ENCODE measurements around the gene LDLRAD2.
"Not testable (repeated sequence)": the region's sequence is repeated elsewhere in the genome, so short reads cannot be mapped to it uniquely, and the experiment has no call there.

Gene LDLRAD2, protein sequence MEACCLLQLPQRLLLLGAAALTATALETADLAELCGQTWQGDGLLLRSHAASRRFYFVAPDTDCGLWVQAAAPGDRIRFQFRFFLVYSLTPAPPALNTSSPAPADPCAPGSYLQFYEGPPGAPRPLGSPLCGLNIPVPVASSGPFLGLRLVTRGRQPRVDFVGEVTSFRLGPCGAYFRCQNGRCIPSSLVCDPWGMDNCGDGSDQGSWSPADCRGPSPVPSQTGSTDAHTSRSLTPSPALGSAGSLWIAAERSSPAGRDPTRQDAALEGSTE

DNA sequence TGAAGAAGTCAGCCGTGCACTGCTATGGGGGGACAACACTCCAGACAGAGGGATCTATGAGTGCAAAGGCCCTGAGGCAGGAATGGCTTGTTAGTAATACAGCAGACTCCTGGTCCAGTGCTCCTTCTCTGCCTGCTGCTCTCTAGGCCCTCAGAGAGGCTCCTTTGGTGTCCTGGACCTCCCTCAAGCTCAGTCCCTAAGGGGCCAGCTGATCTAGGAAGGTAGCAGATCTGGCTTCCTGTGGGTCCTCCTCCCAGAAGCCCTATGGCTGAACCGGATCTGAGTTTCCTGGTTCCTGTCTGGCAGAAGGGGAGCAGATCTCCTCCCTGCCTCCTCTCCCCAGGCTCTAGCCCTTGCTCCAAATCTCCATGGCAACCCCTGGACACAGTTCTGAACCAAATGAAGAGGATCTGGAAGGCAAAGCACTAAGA lies at the start of gene LDLRAD2:
TSS of gene LDLRAD2 (plus strand) at position 391 of the 431 bp plus-strand sequence. CDS start 187 bp downstream, outside the sequence.
- no peak for DNase-seq

DNA sequence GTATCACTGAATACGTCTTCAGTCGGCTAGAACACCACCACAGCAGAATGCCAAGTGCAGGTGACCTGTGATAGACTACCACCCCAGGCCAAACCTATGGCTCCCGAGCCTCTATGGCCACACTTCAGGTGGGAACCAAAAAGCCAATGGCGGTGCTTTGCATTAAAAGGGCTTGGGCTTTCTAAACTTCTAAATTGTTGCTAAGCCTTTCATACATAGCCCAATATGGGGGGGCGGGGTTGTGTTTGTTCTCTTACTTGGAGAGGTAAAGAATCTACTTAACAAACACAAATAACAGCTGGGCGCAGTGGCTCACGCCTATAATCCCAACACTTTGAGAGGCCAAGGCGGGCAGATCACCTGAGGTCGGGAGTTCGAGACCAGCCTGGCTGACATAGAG lies 48.8 kb upstream of the LDLRAD2 start:
- no peak for DNase-seq

DNA sequence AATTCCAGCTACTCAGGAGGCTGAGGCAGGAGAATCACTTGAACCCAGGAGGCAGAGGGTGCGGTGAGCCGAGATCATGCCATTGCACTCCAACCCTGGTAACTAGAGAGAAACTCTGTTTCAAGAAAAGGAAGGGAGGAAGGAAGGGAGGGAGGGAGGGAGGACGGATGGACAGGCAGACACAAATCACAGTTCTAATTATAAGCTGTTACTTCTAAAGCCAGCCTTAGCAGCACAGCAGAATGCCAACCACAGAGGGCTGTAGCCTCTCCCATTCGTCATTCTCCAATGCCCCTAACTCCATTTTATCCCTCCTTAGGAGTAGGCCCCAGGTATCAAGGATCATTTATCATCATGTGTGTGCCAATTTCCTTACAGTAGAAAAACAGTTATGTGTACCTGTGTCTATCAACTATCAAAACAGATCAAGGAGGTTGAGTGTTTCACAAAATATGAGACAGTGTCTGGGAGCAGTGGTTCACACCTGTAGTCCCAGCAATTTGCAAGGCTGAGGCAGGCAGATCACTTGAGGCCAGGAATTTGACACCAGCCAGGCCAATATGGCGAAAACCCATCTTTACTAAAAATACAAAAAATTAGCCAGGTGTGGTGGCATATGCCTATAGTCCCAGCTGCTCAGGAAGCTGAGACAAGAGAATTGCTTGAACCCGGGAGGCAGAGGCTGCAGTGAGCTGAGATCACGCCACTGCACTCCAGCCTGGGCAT lies 48.2 kb upstream of the LDLRAD2 start:
- no peak for DNase-seq

DNA sequence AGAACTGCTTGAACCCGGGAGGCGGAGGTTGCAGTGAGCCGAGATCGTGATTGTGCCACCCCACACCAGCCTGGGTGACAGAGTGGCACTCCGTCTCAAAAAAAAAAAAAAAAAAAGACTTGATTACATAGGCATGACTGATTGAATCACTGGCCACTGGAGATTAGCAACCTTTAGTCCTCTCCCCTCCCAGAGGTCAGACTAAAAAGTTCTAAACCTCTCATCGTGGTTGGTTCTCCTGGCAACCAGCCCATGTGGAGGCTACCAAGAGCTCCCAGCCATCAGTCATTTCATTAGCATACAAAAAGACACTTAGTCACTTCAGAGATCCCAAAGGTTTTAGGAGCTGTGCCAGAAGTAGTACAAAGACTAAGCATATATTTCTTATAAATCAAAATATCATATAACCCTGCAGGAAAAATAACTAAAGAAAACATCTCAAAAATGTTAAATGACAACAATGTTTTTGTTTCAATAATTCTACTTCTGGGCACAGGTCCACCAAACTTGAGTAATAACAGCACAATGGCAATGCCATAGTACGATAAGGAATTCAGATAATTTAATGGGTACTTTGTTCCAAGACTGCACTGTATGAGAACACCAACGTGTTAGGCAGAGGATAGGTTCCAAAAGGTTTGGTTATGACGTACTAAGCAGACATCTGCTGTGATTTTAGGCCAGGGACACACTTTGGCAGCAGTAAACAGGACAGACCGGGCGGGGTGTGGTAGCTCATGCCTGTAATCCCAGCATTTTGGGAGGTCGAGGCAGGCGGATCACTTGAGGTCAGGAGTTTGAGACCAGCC lies 47.2 kb upstream of the LDLRAD2 start:
- DNase-seq = peak; percentile 91

DNA sequence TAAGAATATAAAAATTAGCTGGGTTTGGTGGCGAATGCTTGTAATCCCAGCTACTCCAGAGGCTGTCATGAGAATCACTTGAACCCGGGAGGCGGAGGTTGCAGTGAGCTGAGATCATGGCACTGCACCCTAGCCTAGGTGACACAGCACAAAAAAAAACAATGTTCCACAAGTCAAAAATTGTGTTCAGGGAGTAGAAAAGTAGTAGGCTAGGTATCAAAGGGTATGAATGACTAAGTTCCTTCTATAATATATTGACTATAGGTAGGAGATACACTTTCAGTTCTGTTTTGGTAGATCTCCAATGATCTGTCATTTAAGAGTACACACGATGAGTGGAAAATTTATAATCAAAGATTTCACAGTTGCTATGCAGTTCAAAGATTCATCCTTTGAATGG lies 45.9 kb upstream of the LDLRAD2 start:
- DNase-seq = no peak

DNA sequence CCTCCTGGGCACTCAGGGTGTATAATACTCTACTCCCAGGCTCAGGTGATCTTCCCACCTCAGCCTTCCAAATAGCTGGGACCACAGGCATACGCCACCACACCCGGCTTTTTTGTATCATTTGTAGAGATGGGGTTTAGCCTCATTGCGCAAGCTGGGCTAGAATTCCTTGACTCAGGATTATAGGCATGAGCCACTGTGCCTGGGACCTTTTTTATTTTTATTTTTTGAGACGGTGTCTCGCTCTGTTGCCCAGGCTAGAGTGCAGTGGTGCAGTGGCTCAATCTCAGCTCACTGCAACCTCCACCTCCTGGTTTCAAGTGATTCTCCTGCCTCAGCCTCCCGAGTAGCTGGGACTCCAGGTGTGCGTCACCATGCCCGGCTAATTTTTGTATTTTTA lies 45.0 kb upstream of the LDLRAD2 start:
- DNase-seq = not testable (repeated sequence)

DNA sequence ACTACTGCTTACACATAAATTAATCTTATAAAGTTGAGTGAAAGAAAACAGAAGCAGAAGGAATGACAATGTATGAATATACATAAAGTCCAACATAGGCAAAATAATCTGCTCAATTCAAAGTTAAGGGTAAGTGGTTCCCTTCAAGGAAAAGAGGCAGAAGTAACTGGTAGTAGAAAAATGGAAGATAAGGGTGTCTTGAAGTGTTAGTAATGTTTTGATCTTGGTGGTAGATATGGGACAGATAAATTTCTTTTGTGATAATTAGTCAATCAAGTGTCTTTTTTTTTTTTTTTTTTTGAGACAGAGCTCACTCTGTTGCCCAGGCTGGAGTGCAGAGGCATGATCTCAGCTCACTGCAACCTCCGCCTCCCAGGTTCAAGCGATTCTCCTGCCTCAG lies 41.9 kb upstream of the LDLRAD2 start:
- peak; percentile 60 for DNase-seq

DNA sequence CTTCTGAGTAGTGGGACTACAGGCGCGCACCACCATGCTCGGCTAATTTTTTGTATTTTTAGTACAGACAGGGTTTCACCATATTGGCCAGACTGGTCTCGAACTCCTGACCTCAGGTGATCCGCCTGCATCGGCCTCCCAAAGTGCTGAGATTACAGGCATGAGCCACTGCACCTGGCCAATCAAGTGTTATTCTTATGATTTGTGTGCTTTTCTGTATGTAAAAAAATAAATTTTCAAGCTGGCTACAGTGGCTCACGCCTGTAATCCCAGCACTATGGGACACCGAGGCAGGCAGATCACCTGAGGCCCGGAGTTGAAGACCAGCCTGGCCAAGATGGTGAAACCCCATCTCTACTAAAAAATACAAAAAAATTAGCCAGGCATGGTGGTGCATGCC lies 41.5 kb upstream of the LDLRAD2 start:
- DNase-seq = not testable (repeated sequence)

DNA sequence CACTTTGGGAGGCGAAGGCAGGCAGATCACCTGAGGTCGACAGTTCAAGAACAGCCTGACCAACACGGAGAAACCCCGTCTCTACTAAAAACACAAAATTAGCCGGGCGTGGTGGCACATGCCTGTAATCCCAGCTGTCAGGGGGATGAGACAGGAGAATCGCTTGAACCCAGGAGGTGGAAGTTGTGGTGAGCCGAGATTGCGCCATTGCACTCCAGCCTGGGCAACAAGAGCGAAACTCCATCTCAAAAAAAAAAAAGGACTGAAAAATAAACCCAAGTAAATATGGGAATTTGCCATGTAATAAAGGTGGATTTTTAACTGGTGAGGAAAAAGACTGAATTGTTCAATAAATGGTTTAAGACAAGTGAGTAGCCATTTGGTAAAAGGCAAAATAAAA lies 40.4 kb upstream of the LDLRAD2 start:
- DNase-seq = not testable (repeated sequence)

DNA sequence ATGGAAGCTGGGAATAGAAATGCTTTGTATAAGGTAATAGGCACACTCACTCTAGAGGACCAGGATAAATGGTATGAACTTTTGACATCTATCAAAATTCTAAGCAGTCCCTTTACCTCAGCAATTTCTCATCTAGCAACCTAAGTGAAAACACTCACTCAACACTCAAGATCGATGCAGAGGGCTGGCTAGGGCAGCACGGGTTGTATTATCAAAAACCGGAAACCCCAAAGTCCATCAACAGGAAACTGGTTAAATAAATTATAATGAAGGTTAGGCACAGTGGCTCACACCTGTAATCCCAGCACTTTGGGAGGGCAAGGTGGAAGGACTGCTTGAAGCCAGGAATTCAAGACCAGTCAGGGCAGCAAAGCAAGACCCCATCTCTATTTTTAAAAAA lies 38.5 kb upstream of the LDLRAD2 start:
- DNase-seq = no peak

DNA sequence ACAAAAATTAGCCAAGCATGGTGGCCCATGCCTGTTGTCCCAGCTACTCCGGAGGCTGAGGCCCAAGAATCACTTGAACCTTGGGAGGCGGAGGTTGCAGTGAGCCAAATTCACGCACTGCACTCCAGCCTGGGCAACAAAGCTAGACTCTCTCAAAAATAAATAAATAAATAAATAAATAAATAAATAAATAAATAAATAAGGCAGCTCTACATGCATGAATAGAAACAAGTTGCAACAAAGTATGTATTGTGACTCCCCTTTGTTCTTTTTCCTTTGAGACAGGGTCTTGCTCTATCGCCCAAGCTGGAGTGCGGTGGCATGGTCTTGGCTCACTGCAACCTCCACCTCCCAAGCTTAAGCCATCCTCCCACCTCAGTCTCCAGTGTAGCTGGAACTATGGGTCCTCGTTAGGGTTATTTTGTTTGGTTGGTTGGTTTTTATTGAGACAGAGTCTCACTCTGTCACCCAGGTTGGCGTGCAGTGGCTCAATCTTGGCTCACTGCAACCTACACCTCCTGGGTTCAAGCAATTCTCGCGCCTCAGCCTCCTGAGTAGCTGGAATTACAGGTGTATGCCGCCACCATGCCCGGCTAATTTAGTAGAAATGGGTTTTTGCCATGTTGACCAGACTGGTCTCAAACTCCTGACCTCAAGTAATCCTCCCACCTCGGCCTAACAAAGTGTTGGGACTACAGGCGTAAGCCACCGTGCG lies 37.1 kb upstream of the LDLRAD2 start:
- DNase-seq = no peak

DNA sequence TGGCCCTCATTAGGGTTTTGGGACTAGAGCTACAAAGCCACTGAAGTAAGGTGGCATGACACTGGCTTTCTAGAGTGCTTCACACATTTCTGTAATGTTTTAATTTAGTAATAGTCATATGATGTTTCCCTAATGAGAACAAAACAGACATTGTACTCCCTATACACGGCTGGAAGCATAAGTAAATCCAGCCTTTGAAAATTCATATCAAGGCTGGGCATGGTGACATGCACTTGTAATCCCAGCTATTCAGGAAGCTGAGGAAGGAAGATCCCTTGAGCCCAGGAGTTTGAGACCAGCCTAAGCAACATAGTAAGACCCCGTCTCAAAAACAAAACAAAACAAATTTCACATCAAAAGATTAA lies 36.5 kb upstream of the LDLRAD2 start:
- DNase-seq = no peak

DNA sequence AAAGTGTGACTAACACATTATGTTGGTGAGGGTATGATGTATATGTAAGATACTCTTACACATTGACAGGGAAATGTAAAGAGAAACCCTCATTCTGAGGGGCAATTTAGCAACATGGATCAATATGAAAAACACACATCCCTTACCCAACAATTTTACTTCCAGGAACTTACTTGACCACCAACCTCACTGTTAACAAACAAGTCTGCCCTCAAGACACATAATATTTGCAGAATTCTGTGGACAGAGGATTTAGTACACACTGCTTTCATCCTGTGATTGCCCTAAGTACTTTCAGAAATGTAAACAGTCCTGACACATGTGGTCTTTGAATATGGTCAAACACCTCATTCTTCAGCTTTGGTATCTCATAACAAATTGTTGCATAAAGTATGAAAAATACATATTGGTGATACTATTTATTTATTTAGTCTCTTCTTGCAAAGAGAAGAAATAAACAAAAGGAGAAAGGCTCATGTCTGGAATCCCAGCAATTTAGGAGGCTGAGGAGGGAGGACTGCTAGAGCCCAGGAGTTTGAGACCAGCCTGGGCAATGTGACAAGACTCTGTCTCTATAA lies 36.0 kb upstream of the LDLRAD2 start:
- DNase-seq = peak; percentile 48

DNA sequence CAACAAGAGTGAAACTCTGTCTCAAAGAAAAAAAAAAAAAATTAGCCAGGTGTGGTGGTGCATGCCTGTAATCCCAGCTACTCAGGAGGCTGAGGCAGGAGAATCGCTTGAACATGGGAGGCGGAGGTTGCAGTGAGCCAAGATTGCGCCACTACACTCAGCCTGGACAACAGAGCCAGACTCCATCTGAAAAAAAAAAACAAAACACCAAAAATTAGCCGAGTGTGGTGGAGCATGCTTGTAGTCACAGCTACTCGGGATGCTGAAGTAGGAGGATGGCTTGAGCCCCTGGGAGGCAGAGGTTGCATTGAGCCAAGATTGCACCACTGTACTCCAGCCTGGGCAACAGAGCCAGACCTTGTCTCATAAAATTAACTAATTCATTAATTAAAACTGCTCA lies 35.1 kb upstream of the LDLRAD2 start:
- DNase-seq = not testable (repeated sequence)

DNA sequence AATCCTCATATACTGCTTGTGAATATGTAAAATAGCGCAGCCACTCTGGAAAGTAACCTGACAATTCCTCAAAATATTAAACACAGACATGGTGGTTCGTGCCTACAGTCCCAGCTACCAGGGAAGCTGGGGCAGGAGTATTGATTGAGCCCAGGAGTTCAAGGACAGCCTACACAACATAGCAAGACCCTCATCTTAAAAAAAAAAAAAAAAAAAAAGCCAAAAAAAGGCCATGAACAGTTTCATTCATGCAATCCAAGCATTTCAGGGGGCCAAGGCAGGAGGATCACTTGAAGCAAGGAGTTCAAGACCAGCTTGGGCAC lies 33.7 kb upstream of the LDLRAD2 start:
- no peak for DNase-seq

DNA sequence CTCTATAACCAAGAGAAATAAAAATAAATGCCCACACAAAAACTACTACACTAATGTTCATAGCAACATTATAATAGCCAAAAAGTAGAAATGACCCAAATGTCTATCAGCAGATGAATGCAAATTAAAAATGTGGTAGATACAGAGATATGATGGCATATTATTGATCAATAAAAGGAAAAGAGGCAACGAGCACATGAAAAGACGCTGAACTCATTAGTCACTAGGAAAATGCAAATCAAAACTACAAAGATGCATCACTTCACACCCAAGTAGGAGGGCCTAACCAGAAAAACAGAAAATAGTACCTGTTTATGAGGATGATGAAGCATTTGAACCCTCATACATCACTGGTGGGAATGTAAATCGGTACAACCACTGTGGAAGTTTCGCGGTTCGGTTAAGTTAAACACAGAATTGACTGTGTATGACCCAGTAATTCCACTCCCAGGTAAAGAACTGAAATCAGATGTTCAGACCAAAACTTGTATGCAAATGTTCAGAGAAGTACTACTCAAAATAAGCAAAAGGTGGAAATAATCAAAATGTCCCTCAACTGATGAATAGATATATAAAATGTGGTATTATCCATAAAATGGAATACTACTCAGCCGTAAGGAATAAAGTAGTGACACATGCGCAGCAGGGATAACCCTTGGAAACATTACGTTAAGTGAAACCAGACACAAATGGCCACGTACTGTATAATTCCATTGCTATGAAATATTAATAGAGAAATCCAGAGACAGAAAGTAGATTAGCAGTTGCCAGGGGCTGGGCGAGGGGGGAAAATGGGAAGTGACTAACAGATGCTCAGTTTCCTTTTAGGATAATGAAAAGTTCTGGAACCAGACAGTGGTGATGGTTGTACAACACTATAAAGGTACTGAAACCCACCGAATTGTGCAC lies 32.2 kb upstream of the LDLRAD2 start:
- DNase-seq = peak; percentile 83

DNA sequence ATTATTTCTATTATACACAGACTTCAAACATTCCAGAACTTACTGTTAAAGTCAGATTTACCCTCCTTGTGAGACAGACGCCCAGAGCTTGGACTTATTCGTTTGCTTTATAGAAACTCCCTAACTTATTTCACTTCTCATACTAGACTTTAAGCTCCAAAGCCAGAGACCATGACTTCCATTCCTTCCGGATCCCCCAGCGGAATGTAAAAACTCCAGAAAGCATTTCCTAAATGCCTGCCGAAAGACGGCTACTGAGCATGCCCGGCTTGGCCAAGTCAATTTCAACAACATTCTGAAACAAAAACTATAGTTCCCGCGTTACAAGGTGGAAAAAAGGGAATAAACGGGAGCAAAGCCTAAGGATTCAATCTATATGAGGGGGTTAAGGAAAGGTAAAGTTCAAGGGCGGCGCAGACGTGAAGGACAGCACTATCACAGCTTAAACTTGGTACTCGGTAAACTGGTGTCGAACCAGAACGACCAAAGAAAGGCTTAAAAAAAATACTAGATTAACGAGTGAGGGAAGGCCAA lies 30.2 kb upstream of the LDLRAD2 start:
- DNase-seq = peak; percentile 77

DNA sequence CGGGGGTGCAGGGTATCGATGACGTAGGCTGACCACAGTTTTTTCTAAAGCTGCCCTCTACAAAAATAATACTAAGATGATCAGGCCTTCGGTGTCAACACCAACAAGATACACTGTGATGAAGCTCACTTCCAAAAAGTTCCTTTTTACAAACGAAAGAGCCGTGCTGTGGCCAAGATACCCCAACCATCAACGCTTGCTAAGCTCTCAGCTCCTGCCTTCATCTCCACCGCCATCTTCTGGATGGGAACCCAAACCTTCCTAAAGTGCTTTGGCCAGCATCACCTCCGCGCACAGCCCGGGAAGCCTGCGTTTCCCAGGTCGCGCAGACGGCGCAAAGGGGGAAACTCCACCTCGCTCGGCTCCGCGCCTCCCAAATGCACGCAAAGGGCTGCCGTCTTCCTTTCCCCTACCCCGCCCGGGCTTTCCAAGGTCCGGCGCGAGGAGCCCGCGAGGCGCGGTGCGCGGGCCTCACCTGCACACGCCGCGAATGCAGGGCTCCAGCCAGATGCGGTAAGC lies 29.7 kb upstream of the LDLRAD2 start:
- DNase-seq = peak; percentile 89

DNA sequence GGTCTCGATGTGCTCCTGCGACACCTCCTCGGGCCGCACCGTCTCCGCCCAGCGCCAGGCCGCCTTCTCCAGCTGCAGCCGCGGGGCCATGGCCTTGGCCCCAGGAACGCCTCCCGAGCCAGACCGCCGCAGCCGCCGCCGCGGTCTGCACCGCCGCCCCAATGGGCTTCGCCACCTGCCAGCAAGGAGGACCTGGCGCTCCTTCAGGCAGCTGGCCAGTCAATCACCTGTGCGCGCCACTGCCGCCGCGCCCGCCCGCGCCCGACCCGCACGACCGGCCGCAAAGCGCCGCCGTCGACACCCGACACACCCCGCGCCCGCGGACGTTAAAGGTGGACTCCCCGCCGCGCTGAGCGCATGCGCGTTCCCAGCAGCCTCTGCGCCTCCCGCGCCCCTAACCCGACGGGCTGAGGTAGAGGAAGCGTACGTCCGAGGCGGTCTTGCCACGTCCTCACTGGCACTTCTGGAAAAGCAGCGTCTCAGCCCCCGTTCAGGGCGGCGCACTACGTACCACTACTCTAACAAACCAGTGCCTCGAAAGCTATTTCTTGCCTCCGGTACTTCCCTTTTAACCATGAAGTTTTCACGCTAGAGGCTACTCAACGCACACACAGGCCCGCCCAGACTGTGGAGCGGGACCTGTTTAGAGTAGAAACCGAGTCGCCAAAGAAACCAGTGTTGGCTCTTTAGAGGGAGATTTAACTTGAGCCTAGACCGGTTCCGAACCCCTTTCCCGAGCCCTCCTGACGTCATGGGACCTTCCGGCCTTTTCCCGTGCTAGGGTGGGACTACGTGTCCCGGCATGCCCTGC lies 29.0 kb upstream of the LDLRAD2 start, which contains the start of gene USP48:
TSS of gene USP48 (minus strand) at position 282 of the 811 bp plus-strand sequence. CDS start at position 90, 192 bp downstream.
- peak; percentile 98 for DNase-seq
